Measurements from ENCODE around the gene SYK. TPM values are rescaled to one million over a fixed set of nuclear protein-coding genes. Genes with fewer than 3 reads are reported as not detected.

SYK gene
- total RNA-seq, 1 donor from 2014 or later = 0.36 TPM

DNA sequence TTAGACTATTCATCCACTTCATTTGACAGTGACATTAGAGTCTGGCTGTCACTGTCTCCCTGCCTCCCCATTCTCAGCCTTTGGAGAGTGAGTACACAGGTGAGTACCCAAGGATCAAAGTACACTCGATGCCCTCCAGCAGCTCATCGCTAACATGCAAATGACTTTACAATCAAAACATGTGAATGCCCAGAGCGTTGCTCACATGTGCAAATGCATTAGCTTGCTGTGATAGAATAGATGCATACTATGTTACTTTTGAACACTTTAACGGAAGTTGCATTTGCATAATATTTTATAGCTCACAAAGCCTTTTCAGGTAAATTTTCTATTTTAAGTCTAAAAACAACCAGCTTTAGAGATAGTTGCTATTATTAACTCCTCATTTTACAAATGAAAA lies 107.6 kb downstream of the SYK start:
- H3K4me1 Mint-ChIP-seq (ENCODE audit: unreplicated experiment) = peaks cover 14% of the 10 kb centered on the region
- DNase-seq (ENCODE audit: low spot score) = no peak
- H3K27ac Mint-ChIP-seq (ENCODE audit: unreplicated experiment) = no peak overlapping the region
- H3K27me3 Mint-ChIP-seq (ENCODE audit: unreplicated experiment) = peaks cover 6% of the 10 kb centered on the region
- no peaks in the 10 kb centered on the region for H3K9me3 Mint-ChIP-seq (ENCODE audit: unreplicated experiment)
- no peak for TF ChIP-seq CTCF (IDR thresholded peaks at IDR 0.05; ENCODE audit: unreplicated experiment)
- H3K4me3 Mint-ChIP-seq (ENCODE audit: unreplicated experiment) = no peak overlapping the region
- no peaks in the 10 kb centered on the region for H3K36me3 Mint-ChIP-seq (ENCODE audit: low read depth, unreplicated experiment)

DNA sequence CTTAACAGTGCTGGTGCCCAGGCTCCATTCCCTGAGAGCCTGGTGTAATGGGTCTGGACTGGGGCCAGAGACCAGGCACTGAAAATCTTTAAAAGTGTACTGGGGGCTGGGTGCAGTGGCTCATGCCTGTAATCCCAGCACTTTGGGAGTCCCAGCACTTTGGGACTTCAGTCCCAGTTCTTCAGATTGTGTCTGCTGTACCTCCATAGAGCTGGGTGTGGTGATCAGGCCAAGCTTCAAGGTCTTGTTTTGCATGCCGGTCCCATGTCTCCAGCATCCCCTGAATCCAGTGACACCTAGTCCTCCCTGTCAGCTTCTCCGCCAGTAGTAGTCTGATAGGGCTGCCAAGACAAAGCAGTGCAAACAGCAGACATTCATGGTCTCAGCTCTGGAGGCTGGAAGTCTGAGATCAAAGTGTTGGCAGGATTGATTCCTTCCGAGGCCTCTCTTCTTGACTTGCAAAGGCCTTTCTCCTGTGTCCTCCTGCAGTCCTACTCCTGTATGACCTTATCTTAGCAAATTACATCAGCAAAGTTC lies 108.2 kb downstream of the SYK start:
- Mint-ChIP-seq H3K4me3 (ENCODE audit: unreplicated experiment) (no peak overlapping the region), H3K4me1 (ENCODE audit: unreplicated experiment) (peaks cover 11% of the 10 kb centered on the region), H3K9me3 (ENCODE audit: unreplicated experiment) (no peaks in the 10 kb centered on the region), H3K36me3 (ENCODE audit: low read depth, unreplicated experiment) (no peaks in the 10 kb centered on the region), H3K27ac (ENCODE audit: unreplicated experiment) (no peak overlapping the region), H3K27me3 (ENCODE audit: unreplicated experiment) (peaks cover 6% of the 10 kb centered on the region)
- no peak for DNase-seq (ENCODE audit: low spot score)
- TF ChIP-seq CTCF (IDR thresholded peaks at IDR 0.05; ENCODE audit: unreplicated experiment) = no peak

GRCh38 chr9:90914196-90914595 lies 112.6 kb downstream of the SYK start:
- peaks cover 6% of the 10 kb centered on the region for H3K4me1 Mint-ChIP-seq (ENCODE audit: unreplicated experiment)
- H3K4me3 Mint-ChIP-seq (ENCODE audit: unreplicated experiment) = no peak overlapping the region
- peaks cover 2% of the 10 kb centered on the region for H3K27me3 Mint-ChIP-seq (ENCODE audit: unreplicated experiment)
- H3K9me3 Mint-ChIP-seq (ENCODE audit: unreplicated experiment) = no peaks in the 10 kb centered on the region
- H3K27ac Mint-ChIP-seq (ENCODE audit: unreplicated experiment) = no peak overlapping the region
- DNase-seq (ENCODE audit: low spot score) = no peak
- TF ChIP-seq CTCF (IDR thresholded peaks at IDR 0.05; ENCODE audit: unreplicated experiment) = no peak
- no peaks in the 10 kb centered on the region for H3K36me3 Mint-ChIP-seq (ENCODE audit: low read depth, unreplicated experiment)

GRCh38 chr9:90914868-90915483 lies 113.4 kb downstream of the SYK start:
- H3K36me3 Mint-ChIP-seq (ENCODE audit: low read depth, unreplicated experiment) = no peaks in the 10 kb centered on the region
- peak; percentile 72 for DNase-seq (ENCODE audit: low spot score)
- no peak overlapping the region for H3K27ac Mint-ChIP-seq (ENCODE audit: unreplicated experiment)
- peaks cover 2% of the 10 kb centered on the region for H3K27me3 Mint-ChIP-seq (ENCODE audit: unreplicated experiment)
- no peak overlapping the region for H3K4me3 Mint-ChIP-seq (ENCODE audit: unreplicated experiment)
- H3K4me1 Mint-ChIP-seq (ENCODE audit: unreplicated experiment) = peaks cover 6% of the 10 kb centered on the region
- no peaks in the 10 kb centered on the region for H3K9me3 Mint-ChIP-seq (ENCODE audit: unreplicated experiment)
- TF ChIP-seq CTCF (IDR thresholded peaks at IDR 0.05; ENCODE audit: unreplicated experiment) = peak; percentile 76

DNA sequence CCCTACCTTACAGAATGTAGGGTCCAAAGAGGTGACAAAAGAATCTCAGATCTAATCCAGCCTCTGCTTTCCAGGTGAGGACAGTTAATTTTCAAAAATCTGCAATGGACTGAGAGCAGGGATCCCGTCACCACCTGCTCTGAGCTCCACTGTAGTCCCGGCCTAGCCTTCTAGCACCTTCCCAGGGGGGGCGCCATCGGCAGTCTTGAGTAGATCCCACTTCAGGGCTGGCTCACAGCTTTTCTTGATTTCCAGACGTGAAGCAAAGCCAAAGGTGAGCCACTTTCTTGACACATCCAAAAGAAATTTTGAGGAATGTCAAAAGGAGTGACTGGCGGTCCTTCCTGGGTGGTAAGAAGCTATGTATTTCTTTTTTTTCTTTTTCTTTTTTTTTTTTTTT lies 114.1 kb downstream of the SYK start:
- peaks cover 5% of the 10 kb centered on the region for H3K27me3 Mint-ChIP-seq (ENCODE audit: unreplicated experiment)
- H3K27ac Mint-ChIP-seq (ENCODE audit: unreplicated experiment) = no peak overlapping the region
- H3K4me3 Mint-ChIP-seq (ENCODE audit: unreplicated experiment) = no peak overlapping the region
- peak; percentile 3 for TF ChIP-seq CTCF (IDR thresholded peaks at IDR 0.05; ENCODE audit: unreplicated experiment)
- no peaks in the 10 kb centered on the region for H3K36me3 Mint-ChIP-seq (ENCODE audit: low read depth, unreplicated experiment)
- peaks cover 6% of the 10 kb centered on the region for H3K4me1 Mint-ChIP-seq (ENCODE audit: unreplicated experiment)
- peak; percentile 61 for DNase-seq (ENCODE audit: low spot score)
- no peaks in the 10 kb centered on the region for H3K9me3 Mint-ChIP-seq (ENCODE audit: unreplicated experiment)

All from endothelial cell (in vitro differentiated cells).